Measurements from ENCODE around the gene GFI1.

- TF ChIP-seq CTCF (IDR thresholded peaks at IDR 0.05; ENCODE audit: extremely low read depth in 1 of 2, insufficient read depth in 1 of 2, low read depth in 1 of 2, low read length in 2 of 2) (no peak), POLR2A (IDR thresholded peaks at IDR 0.05; ENCODE audit: low read depth, low read length) (no peak), EZH2 (IDR thresholded peaks at IDR 0.05; ENCODE audit: borderline replicate concordance, low read depth, low read length, severe bottlenecking) (no peak), JUN (IDR thresholded peaks at IDR 0.05; ENCODE audit: borderline replicate concordance, insufficient read depth, insufficient read length, low read depth) (no peak), MYC (IDR thresholded peaks at IDR 0.05; ENCODE audit: low read depth, low read length) (no peak)
Measured at GRCh38 chr1:92458146-92458545, 28.6 kb downstream of the GFI1 start.
